Loucy (cell line): Measurements from ENCODE around the gene GHRHR.

Experiments used
- H2AFZ ChIP-seq: fragments of 200-600 bp; sonication (generic); 2 replicates; pipeline ENCODE4 v1.6.0; 2016; ENCODE audit warnings: antibody characterized with exemption, mild to moderate bottlenecking, low read length, moderate library complexity
- H3F3A ChIP-seq: fragments of 200-600 bp; 2 replicates; pipeline ENCODE4 v1.6.0; 2016; ENCODE audit warnings: antibody characterized with exemption, low read depth, mild to moderate bottlenecking
- H3K27me3 ChIP-seq: fragments of 200-600 bp; sonication (generic); 2 replicates; pipeline ENCODE4 v1.6.1; 2014; ENCODE audit warnings: low read length, mild to moderate bottlenecking; ENCODE audit not compliant: insufficient read depth, poor library complexity, severe bottlenecking
- H3K36me3 ChIP-seq: fragments of 200-600 bp; sonication (generic); 2 replicates; pipeline ENCODE4 v1.6.1; 2016; ENCODE audit warnings: low read length; ENCODE audit not compliant: insufficient read depth
- H3K4me1 ChIP-seq: fragments of 200-600 bp; sonication (generic); 2 replicates; pipeline ENCODE4 v1.5.1; 2014; ENCODE audit warnings: low read length, mild to moderate bottlenecking; ENCODE audit not compliant: insufficient read depth, poor library complexity, severe bottlenecking
- H3K4me2 ChIP-seq: fragments of 200-600 bp; sonication (generic); 2 replicates; pipeline ENCODE4 v1.6.0; 2014; ENCODE audit warnings: antibody characterized with exemption, low read length, low read depth, mild to moderate bottlenecking; ENCODE audit not compliant: poor library complexity, severe bottlenecking
- H3K4me3 ChIP-seq: fragments of 200-600 bp; sonication (generic); 2 replicates; pipeline ENCODE4 v1.5.1; 2014; ENCODE audit warnings: low read length, mild to moderate bottlenecking, mixed read lengths; ENCODE audit not compliant: poor library complexity, severe bottlenecking
- H3K79me2 ChIP-seq: fragments of 200-600 bp; sonication (generic); 2 replicates; pipeline ENCODE4 v1.6.1; 2014; ENCODE audit warnings: low read length; ENCODE audit not compliant: insufficient read depth
- H3K9ac ChIP-seq: fragments of 200-600 bp; sonication (generic); 2 replicates; pipeline ENCODE4 v1.6.0; 2014; ENCODE audit warnings: mild to moderate bottlenecking, low read depth, low read length, moderate library complexity; ENCODE audit not compliant: poor library complexity, severe bottlenecking
- H3K9me2 ChIP-seq: fragments of 200-600 bp; sonication (generic); replicated peaks from 2 replicates; pipeline ENCODE4 v1.6.1; 2016; ENCODE audit warnings: low read depth, low read length, mixed read lengths
- H3K9me3 ChIP-seq: fragments of 200-600 bp; sonication (generic); 2 replicates; pipeline ENCODE4 v1.6.1; 2014; ENCODE audit warnings: mild to moderate bottlenecking, antibody characterized with exemption, low read length, low read depth; ENCODE audit not compliant: insufficient read depth
- H4K20me1 ChIP-seq: fragments of 200-600 bp; sonication (generic); 2 replicates; pipeline ENCODE4 v1.6.0; 2014; ENCODE audit warnings: antibody characterized with exemption, low read length, mild to moderate bottlenecking; ENCODE audit not compliant: insufficient read depth, poor library complexity, severe bottlenecking
- CTCF ChIP-seq: fragments of 200-600 bp; sonication (generic); conservative IDR thresholded peaks from 2 replicates; pipeline ENCODE4 v1.5.1; 2014; ENCODE audit warnings: mild to moderate bottlenecking, antibody characterized with exemption, low read length
- EZH2phosphoT487 ChIP-seq: fragments of 200-600 bp; IDR thresholded peaks from 2 replicates; pipeline ENCODE4 v1.6.1; 2018; ENCODE audit warnings: antibody characterized with exemption, mild to moderate bottlenecking, moderate library complexity, borderline replicate concordance

The GHRHR gene

GRCh38 chr7:30956704-30957103, 7.0 kb upstream of the GHRHR start:
- Histone ChIP-seq H3K9me2 (no peaks in the 10 kb centered on the region), H3K9ac (no peak overlapping the region), H3K36me3 (no peaks in the 10 kb centered on the region), H2AFZ (no peak overlapping the region), H3K4me2 (no peak overlapping the region), H4K20me1 (no peaks in the 10 kb centered on the region), H3K4me3 (no peak overlapping the region), H3K4me1 (no peaks in the 10 kb centered on the region), H3K9me3 (no peaks in the 10 kb centered on the region), H3K27me3 (no peaks in the 10 kb centered on the region), H3K79me2 (no peaks in the 10 kb centered on the region), H3F3A (no peaks in the 10 kb centered on the region)
- no peak for TF ChIP-seq EZH2phosphoT487
- no peak for TF ChIP-seq CTCF

DNA sequence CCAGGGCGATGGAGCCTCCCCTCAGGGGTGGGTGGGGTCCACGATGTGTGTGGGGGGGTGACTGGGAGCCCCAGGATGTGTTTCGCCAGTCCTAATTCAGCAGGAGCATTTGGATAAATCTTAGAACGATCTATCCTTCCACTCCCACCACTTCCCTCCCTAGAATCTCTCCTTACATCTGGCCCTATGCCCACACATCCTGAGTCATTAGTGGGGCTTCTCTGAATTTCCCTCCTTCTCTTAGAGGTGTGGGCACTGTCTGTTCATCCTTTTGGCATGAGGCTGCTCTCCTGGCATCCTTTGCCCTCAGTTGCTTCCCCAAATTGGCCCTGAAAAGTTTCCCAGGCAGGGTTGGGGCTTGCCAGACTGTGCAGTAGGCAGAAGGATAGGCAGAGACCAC, 1.6 kb downstream of the GHRHR start:
- no peak for TF ChIP-seq CTCF
- no peak for TF ChIP-seq EZH2phosphoT487
- H3K4me2 ChIP-seq: no peak overlapping the region
- H3K79me2 ChIP-seq: no peaks in the 10 kb centered on the region
- no peaks in the 10 kb centered on the region for H3K9me2 ChIP-seq
- no peaks in the 10 kb centered on the region for H3K9me3 ChIP-seq
- no peak overlapping the region for H2AFZ ChIP-seq
- H3K4me1 ChIP-seq: no peaks in the 10 kb centered on the region
- H4K20me1 ChIP-seq: no peaks in the 10 kb centered on the region
- H3K36me3 ChIP-seq: no peaks in the 10 kb centered on the region
- no peak overlapping the region for H3K4me3 ChIP-seq
- no peaks in the 10 kb centered on the region for H3F3A ChIP-seq
- H3K27me3 ChIP-seq: no peaks in the 10 kb centered on the region
- H3K9ac ChIP-seq: no peak overlapping the region

- H3K4me2 ChIP-seq: no peak overlapping the region
- H3K79me2 ChIP-seq: no peaks in the 10 kb centered on the region
- H4K20me1 ChIP-seq: no peaks in the 10 kb centered on the region
- H3K4me3 ChIP-seq: no peak overlapping the region
- H3K9me3 ChIP-seq: no peaks in the 10 kb centered on the region
- TF ChIP-seq CTCF (no peak), EZH2phosphoT487 (no peak)
- H3K36me3 ChIP-seq: no peaks in the 10 kb centered on the region
- H3K9me2 ChIP-seq: no peaks in the 10 kb centered on the region
- no peaks in the 10 kb centered on the region for H3F3A ChIP-seq
- no peaks in the 10 kb centered on the region for H3K4me1 ChIP-seq
- H2AFZ ChIP-seq: no peak overlapping the region
- no peak overlapping the region for H3K9ac ChIP-seq
- H3K27me3 ChIP-seq: no peaks in the 10 kb centered on the region
Observed at GRCh38 chr7:30965883-30966282, 2.1 kb downstream of the GHRHR start.
